HCT116 (cell line): ENCODE data around the gene NFASC. TPM values are rescaled to one million over a fixed set of nuclear protein-coding genes. Genes with fewer than 3 reads are reported as not detected.

Source experiments
- ATAC-seq: fragments of 200-7000 bp; cut with Tn5 transposase; 2 replicates; pipeline ENCODE4 v1.9.1; 2020; ENCODE audit warnings: mild to moderate bottlenecking, moderate library complexity
- BruUV-seq: library from RNA; stranded (reverse); fragments of 400-500 nt; replicated peaks from 2 replicates; lab custom pipeline; 2021; lab: Mats Ljungman, UMichigan
- CTCF ChIA-PET: fragments of 300-600 bp; sonication (Branson Sonifier 250); formaldehyde crosslinking; loops from one replicate; lab custom pipeline; 2021; ENCODE audit warnings: antibody characterized with exemption; lab: Charles Lee
- POLR2A ChIA-PET: fragments of 300-600, 350-600 bp; sonication (Branson Sonifier 250); formaldehyde crosslinking; loops from one replicate; lab custom pipeline; 2021; ENCODE audit warnings: antibody characterized with exemption; lab: Charles Lee
- RAD21 ChIA-PET, 2 experiments: fragments of 300-600 bp; sonication (Branson Sonifier 250); formaldehyde crosslinking; loops; one replicate each; lab custom pipeline; 2023; ENCODE audit warnings: low total read pairs in 2 of 2; ENCODE audit not compliant: uncharacterized antibody in 2 of 2, unreplicated experiment in 2 of 2, low non-redundant PET in 1 of 2; lab: Charles Lee
- DNase-seq: peaks from one replicate; pipeline ENCODE4 v3.0.0-alpha.2; 2010; ENCODE audit warnings: low read depth, low spot score
- H2AFZ ChIP-seq: fragments of 200-600 bp; shearing (Covaris generic), sonication (generic); 2 replicates; pipeline ENCODE4 v1.6.1; 2017; ENCODE audit warnings: low read depth, mixed run types, mixed read lengths, antibody characterized with exemption, low read length; ENCODE audit not compliant: poor library complexity, severe bottlenecking
- H3K27ac ChIP-seq: 2 replicates; pipeline ENCODE4 v1.5.1; 2012; ENCODE audit warnings: low read depth, low read length
- H3K27me3 ChIP-seq: fragments of 200-600 bp; sonication (generic); 2 replicates; pipeline ENCODE4 v1.6.1; 2016; ENCODE audit warnings: mixed run types, low read length, mixed read lengths; ENCODE audit not compliant: insufficient read depth
- H3K36me3 ChIP-seq, 2 experiments: fragments of 200-500 bp in 1 of 2; fragments of 200-600 bp in 1 of 2; sonication (Bioruptor generic) in 1 of 2; sonication (generic) in 1 of 2; 2 replicates each; pipeline versions ENCODE4 v1.5.1 to v1.6.1; 2014 to 2016; ENCODE audit warnings: low read length in 2 of 2, inconsistent platforms in 1 of 2, mixed read lengths in 1 of 2, mixed run types in 1 of 2; ENCODE audit not compliant: insufficient read depth in 2 of 2, control insufficient read depth in 1 of 2
- H3K4me1 ChIP-seq, 2 experiments: fragments of 200-600 bp in 1 of 2; sonication (generic) in 1 of 2; 2 replicates each; pipeline versions ENCODE4 v1.5.1 to v1.6.1; 2012 to 2017; ENCODE audit warnings: low read length in 2 of 2, inconsistent platforms in 1 of 2, mild to moderate bottlenecking in 1 of 2, mixed read lengths in 1 of 2, mixed run types in 1 of 2, moderate library complexity in 1 of 2; ENCODE audit not compliant: insufficient read depth in 2 of 2, control insufficient read depth in 1 of 2
- H3K4me2 ChIP-seq: fragments of 200-600 bp; sonication (generic); 2 replicates; pipeline ENCODE4 v1.6.1; 2017; ENCODE audit warnings: mixed run types, low read length, mixed read lengths
- H3K4me3 ChIP-seq, 2 experiments: fragments of 200-600 bp in 1 of 2; sonication (generic) in 1 of 2; replicated peaks in 1 of 2; 2 replicates each; pipeline ENCODE4 v1.5.1; 2011 to 2016; ENCODE audit warnings: low read length in 2 of 2, control low read depth in 1 of 2, low read depth in 1 of 2, mild to moderate bottlenecking in 1 of 2, mixed read lengths in 1 of 2, mixed run types in 1 of 2
- H3K79me2 ChIP-seq: fragments of 200-600 bp; sonication (generic); 2 replicates; pipeline ENCODE4 v1.6.1; 2017; ENCODE audit warnings: mild to moderate bottlenecking, mixed run types, low read length, moderate library complexity, mixed read lengths; ENCODE audit not compliant: insufficient read depth
- H3K9ac ChIP-seq: fragments of 200-600 bp; sonication (generic); 2 replicates; pipeline ENCODE4 v1.6.1; 2016; ENCODE audit warnings: low read length, mixed read lengths
- H3K9me2 ChIP-seq: fragments of 200-600 bp; sonication (generic), shearing (Covaris generic); 2 replicates; pipeline ENCODE4 v1.6.1; 2017; ENCODE audit warnings: mixed run types, mild to moderate bottlenecking, moderate library complexity; ENCODE audit not compliant: insufficient read depth
- H3K9me3 ChIP-seq, 2 experiments: fragments of 200-500 bp in 1 of 2; fragments of 200-600 bp in 1 of 2; sonication (Bioruptor generic) in 1 of 2; sonication (generic) in 1 of 2; 2 replicates each; pipeline ENCODE4 v1.6.1; 2014 to 2017; ENCODE audit warnings: low read length in 2 of 2, mixed read lengths in 2 of 2, inconsistent platforms in 1 of 2, low read depth in 1 of 2, mild to moderate bottlenecking in 1 of 2, mixed run types in 1 of 2, moderate library complexity in 1 of 2; ENCODE audit not compliant: control insufficient read depth in 1 of 2, insufficient read depth in 1 of 2
- H4K20me1 ChIP-seq: fragments of 200-600 bp; sonication (generic), shearing (Covaris generic); 2 replicates; pipeline ENCODE4 v1.6.1; 2017; ENCODE audit warnings: mixed run types, mild to moderate bottlenecking, moderate library complexity; ENCODE audit not compliant: insufficient read depth
- ATF3 ChIP-seq: IDR thresholded peaks from 2 replicates; pipeline ENCODE4 v1.6.1; 2012
- CBX3 ChIP-seq: IDR thresholded peaks from 2 replicates; pipeline ENCODE4 v1.6.1; 2012; ENCODE audit warnings: low read depth
- EGR1 ChIP-seq: IDR thresholded peaks from 2 replicates; pipeline ENCODE4 v1.6.1; 2012; ENCODE audit warnings: low read depth
- EZH2 ChIP-seq: fragments of 200-600 bp; sonication (generic); IDR thresholded peaks from 2 replicates; pipeline ENCODE4 v1.6.1; 2017; ENCODE audit warnings: antibody characterized with exemption, mixed run types
- FOSL1 ChIP-seq: IDR thresholded peaks from 2 replicates; pipeline ENCODE4 v1.6.1; 2012; ENCODE audit warnings: low read depth
- JUND ChIP-seq: IDR thresholded peaks from 2 replicates; pipeline ENCODE4 v1.6.1; 2012
- RAD21 ChIP-seq: IDR thresholded peaks from 2 replicates; pipeline ENCODE4 v1.6.1; 2012; ENCODE audit warnings: low read depth, mild to moderate bottlenecking
- REST ChIP-seq: IDR thresholded peaks from 2 replicates; pipeline ENCODE4 v1.6.1; 2012; ENCODE audit warnings: low read depth
- SIN3A ChIP-seq: IDR thresholded peaks from 2 replicates; pipeline ENCODE4 v1.6.1; 2012; ENCODE audit warnings: low read depth
- SP1 ChIP-seq: IDR thresholded peaks from 2 replicates; pipeline ENCODE4 v1.6.1; 2012; ENCODE audit warnings: low read depth
- SRF ChIP-seq: IDR thresholded peaks from 2 replicates; pipeline ENCODE4 v1.6.1; 2012; ENCODE audit warnings: low read depth
- TCF7L2 ChIP-seq: IDR thresholded peaks from 2 replicates; pipeline ENCODE4 v1.7.0; 2011; ENCODE audit warnings: borderline replicate concordance, inconsistent platforms; ENCODE audit not compliant: insufficient read depth, insufficient read length; ENCODE audit errors: extremely low read depth
- ZFX ChIP-seq: fragments of 450-650 bp; IDR thresholded peaks from 2 replicates; pipeline ENCODE4 v1.6.1; 2017
- ZNF274 ChIP-seq: fragments of 200-500 bp; sonication (Bioruptor generic); IDR thresholded peaks from 2 replicates; pipeline ENCODE4 v1.6.1; 2014; ENCODE audit warnings: mild to moderate bottlenecking, low read depth, low read length, inconsistent platforms
- intact Hi-C: fragments of 100-400 bp; cut with micrococcal nuclease; formaldehyde crosslinking; loops from 2 replicates; pipeline ENCODE4 v1.10.0; 2022
- total RNA-seq: library from RNA; stranded (reverse); gene quantifications from one replicate; pipeline ENCODE4 v1.2.1, GENCODE V29; 2021; ENCODE audit not compliant: unreplicated experiment
- TF ChIP-seq, protein P1 (sequence below): IDR thresholded peaks from 2 replicates; pipeline ENCODE4 v1.6.1; 2011; ENCODE audit warnings: mild to moderate bottlenecking, low read length, moderate library complexity; ENCODE audit not compliant: insufficient replicate concordance; ENCODE audit errors: extremely low read depth
- TF ChIP-seq, protein P2 (sequence below): IDR thresholded peaks from 2 replicates; pipeline ENCODE4 v1.6.1; 2012

NFASC gene
- total RNA-seq, 1 experiment from 2014 or later, result 0.57 TPM

- TF ChIP-seq, protein P1, sequence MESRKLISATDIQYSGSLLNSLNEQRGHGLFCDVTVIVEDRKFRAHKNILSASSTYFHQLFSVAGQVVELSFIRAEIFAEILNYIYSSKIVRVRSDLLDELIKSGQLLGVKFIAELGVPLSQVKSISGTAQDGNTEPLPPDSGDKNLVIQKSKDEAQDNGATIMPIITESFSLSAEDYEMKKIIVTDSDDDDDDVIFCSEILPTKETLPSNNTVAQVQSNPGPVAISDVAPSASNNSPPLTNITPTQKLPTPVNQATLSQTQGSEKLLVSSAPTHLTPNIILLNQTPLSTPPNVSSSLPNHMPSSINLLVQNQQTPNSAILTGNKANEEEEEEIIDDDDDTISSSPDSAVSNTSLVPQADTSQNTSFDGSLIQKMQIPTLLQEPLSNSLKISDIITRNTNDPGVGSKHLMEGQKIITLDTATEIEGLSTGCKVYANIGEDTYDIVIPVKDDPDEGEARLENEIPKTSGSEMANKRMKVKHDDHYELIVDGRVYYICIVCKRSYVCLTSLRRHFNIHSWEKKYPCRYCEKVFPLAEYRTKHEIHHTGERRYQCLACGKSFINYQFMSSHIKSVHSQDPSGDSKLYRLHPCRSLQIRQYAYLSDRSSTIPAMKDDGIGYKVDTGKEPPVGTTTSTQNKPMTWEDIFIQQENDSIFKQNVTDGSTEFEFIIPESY, result no peak
- TF ChIP-seq EZH2 (no peak), TCF7L2 (no peak), SRF (no peak), CBX3 (no peak), ATF3 (no peak)
Observed at GRCh38 chr1:204946640-204947039, 76.0 kb downstream of the NFASC start (continued).

DNA sequence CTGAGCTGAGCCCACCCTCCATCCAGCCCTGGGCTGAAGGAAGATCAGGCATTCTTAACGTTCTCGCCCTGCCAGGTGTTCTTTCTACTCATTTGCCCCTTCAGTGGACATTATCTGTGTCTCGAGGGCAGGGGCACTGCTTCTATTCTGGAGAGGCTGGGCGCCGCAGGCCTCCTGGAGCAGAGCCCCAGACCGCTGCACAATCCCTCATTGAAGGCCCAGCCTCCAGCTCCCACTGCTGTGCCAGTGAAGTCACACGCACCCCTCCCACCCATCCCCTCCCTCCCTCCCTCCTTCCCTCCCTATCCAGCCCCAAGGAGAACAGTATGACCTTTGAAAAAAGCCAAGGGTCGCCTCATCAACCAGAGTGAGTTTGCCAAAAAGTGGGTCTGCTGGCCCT lies 76.7 kb downstream of the NFASC start:
- POLR2A ChIA-PET, result no interaction called here
- H3K4me2 ChIP-seq, result no peak overlapping the region
- no peaks in the 10 kb centered on the region for H3K9me3 ChIP-seq
- H3K4me3 ChIP-seq, result no peak overlapping the region
- intact Hi-C loops, result loop anchor here (10.0 kb wide), 1 partner anchor 383 kb away; no protein-coding TSS in a partner anchor
- no peak overlapping the region for H3K27ac ChIP-seq
- RAD21 ChIA-PET, result no interaction called here
- BruUV-seq, result no TSS peak
- no peaks in the 10 kb centered on the region for H3K4me1 ChIP-seq
- H3K79me2 ChIP-seq, result no peaks in the 10 kb centered on the region
- TF ChIP-seq CBX3, result no peak
- TF ChIP-seq, protein P2, sequence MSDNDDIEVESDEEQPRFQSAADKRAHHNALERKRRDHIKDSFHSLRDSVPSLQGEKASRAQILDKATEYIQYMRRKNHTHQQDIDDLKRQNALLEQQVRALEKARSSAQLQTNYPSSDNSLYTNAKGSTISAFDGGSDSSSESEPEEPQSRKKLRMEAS, result no peak
- TF ChIP-seq JUND, result no peak
- TF ChIP-seq FOSL1, result no peak
- no peak for TF ChIP-seq ZFX
- TF ChIP-seq TCF7L2, result no peak
- TF ChIP-seq EZH2, result no peak
- TF ChIP-seq ZNF274, result no peak
- TF ChIP-seq SP1, result no peak
- no peak for TF ChIP-seq RAD21
- no peak for TF ChIP-seq EGR1
- TF ChIP-seq, protein P1, result no peak
- TF ChIP-seq REST, result no peak
- TF ChIP-seq SIN3A, result no peak
- H2AFZ ChIP-seq, result no peak overlapping the region
- no peaks in the 10 kb centered on the region for H3K9me2 ChIP-seq
- no peaks in the 10 kb centered on the region for H4K20me1 ChIP-seq
- H3K27me3 ChIP-seq, result peaks cover 20% of the 10 kb centered on the region; the same call in 1 of the 2 replicates
- H3K9ac ChIP-seq, result no peak overlapping the region
- DNase-seq (no peak), ATAC-seq (no peak)
- CTCF ChIA-PET, result interaction anchor here (1.1 kb wide), 1 partner anchor 140 kb away, joined by 3 read pairs; no protein-coding TSS in a partner anchor
- no peaks in the 10 kb centered on the region for H3K36me3 ChIP-seq
